ENCODE measurements around the gene FAM151B. TPM values are rescaled to one million over a fixed set of nuclear protein-coding genes. Genes with fewer than 3 reads are reported as not detected.

FAM151B gene
- total RNA-seq, 1 experiment from 2014 or later, result 0.94 TPM

- POLR2A ChIA-PET, result interaction anchor here (0.6 kb wide), 2 partner anchors 11 to 23 kb away, joined by 3 to 4 read pairs; partner anchors contain the start of gene ANKRD34B
- H3K9me3 Mint-ChIP-seq, result no peaks in the 10 kb centered on the region
- DNase-seq (ENCODE audit: low spot score), result no peak
- H3K27me3 Mint-ChIP-seq (ENCODE audit: low read depth), result peaks cover 73% of the 10 kb centered on the region
- CTCF ChIA-PET, result no interaction called here
- H3K4me1 Mint-ChIP-seq, result peaks cover 44% of the 10 kb centered on the region
- no peaks in the 10 kb centered on the region for H3K36me3 Mint-ChIP-seq
- no peak overlapping the region for H3K4me3 Mint-ChIP-seq
- ATAC-seq, result no peak
- H3K27ac Mint-ChIP-seq, result no peak overlapping the region
- TF ChIP-seq, protein P1, sequence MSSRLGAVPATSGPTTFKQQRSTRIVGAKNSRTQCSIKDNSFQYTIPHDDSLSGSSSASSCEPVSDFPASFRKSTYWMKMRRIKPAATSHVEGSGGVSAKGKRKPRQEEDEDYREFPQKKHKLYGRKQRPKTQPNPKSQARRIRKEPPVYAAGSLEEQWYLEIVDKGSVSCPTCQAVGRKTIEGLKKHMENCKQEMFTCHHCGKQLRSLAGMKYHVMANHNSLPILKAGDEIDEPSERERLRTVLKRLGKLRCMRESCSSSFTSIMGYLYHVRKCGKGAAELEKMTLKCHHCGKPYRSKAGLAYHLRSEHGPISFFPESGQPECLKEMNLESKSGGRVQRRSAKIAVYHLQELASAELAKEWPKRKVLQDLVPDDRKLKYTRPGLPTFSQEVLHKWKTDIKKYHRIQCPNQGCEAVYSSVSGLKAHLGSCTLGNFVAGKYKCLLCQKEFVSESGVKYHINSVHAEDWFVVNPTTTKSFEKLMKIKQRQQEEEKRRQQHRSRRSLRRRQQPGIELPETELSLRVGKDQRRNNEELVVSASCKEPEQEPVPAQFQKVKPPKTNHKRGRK (CRISPR knock-in tag; IDR thresholded peaks at IDR 0.05; ENCODE audit: borderline replicate concordance), result no peak
- TF ChIP-seq NR3C1 (CRISPR knock-in tag; conservative IDR thresholded peaks at IDR 0.05; ENCODE audit: low read depth) (no peak), ZNF219 (CRISPR knock-in tag; IDR thresholded peaks at IDR 0.05; ENCODE audit: borderline replicate concordance) (no peak), NFYB (CRISPR knock-in tag; conservative IDR thresholded peaks at IDR 0.05; ENCODE audit: low read depth) (no peak), NFATC4 (CRISPR knock-in tag; IDR thresholded peaks at IDR 0.05) (no peak), TP53 (CRISPR knock-in tag; IDR thresholded peaks at IDR 0.05) (no peak), FOXK1 (CRISPR knock-in tag; IDR thresholded peaks at IDR 0.05) (no peak), ESRRA (CRISPR knock-in tag; IDR thresholded peaks at IDR 0.05; ENCODE audit: borderline replicate concordance) (no peak), JAZF1 (CRISPR knock-in tag; IDR thresholded peaks at IDR 0.05) (no peak), HMGXB4 (CRISPR knock-in tag; IDR thresholded peaks at IDR 0.05) (no peak), ZNF121 (CRISPR knock-in tag; IDR thresholded peaks at IDR 0.05) (no peak), ZNF317 (CRISPR knock-in tag; IDR thresholded peaks at IDR 0.05; ENCODE audit: borderline replicate concordance, low read depth) (no peak)
- TF ChIP-seq, protein P2, sequence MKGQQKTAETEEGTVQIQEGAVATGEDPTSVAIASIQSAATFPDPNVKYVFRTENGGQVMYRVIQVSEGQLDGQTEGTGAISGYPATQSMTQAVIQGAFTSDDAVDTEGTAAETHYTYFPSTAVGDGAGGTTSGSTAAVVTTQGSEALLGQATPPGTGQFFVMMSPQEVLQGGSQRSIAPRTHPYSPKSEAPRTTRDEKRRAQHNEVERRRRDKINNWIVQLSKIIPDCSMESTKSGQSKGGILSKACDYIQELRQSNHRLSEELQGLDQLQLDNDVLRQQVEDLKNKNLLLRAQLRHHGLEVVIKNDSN (CRISPR knock-in tag; IDR thresholded peaks at IDR 0.05), result no peak
- TF ChIP-seq, protein P3, sequence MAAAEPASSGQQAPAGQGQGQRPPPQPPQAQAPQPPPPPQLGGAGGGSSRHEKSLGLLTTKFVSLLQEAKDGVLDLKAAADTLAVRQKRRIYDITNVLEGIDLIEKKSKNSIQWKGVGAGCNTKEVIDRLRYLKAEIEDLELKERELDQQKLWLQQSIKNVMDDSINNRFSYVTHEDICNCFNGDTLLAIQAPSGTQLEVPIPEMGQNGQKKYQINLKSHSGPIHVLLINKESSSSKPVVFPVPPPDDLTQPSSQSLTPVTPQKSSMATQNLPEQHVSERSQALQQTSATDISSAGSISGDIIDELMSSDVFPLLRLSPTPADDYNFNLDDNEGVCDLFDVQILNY (CRISPR knock-in tag; IDR thresholded peaks at IDR 0.05), result no peak
- TF ChIP-seq, protein P4, sequence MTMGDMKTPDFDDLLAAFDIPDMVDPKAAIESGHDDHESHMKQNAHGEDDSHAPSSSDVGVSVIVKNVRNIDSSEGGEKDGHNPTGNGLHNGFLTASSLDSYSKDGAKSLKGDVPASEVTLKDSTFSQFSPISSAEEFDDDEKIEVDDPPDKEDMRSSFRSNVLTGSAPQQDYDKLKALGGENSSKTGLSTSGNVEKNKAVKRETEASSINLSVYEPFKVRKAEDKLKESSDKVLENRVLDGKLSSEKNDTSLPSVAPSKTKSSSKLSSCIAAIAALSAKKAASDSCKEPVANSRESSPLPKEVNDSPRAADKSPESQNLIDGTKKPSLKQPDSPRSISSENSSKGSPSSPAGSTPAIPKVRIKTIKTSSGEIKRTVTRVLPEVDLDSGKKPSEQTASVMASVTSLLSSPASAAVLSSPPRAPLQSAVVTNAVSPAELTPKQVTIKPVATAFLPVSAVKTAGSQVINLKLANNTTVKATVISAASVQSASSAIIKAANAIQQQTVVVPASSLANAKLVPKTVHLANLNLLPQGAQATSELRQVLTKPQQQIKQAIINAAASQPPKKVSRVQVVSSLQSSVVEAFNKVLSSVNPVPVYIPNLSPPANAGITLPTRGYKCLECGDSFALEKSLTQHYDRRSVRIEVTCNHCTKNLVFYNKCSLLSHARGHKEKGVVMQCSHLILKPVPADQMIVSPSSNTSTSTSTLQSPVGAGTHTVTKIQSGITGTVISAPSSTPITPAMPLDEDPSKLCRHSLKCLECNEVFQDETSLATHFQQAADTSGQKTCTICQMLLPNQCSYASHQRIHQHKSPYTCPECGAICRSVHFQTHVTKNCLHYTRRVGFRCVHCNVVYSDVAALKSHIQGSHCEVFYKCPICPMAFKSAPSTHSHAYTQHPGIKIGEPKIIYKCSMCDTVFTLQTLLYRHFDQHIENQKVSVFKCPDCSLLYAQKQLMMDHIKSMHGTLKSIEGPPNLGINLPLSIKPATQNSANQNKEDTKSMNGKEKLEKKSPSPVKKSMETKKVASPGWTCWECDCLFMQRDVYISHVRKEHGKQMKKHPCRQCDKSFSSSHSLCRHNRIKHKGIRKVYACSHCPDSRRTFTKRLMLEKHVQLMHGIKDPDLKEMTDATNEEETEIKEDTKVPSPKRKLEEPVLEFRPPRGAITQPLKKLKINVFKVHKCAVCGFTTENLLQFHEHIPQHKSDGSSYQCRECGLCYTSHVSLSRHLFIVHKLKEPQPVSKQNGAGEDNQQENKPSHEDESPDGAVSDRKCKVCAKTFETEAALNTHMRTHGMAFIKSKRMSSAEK (CRISPR knock-in tag; IDR thresholded peaks at IDR 0.05; ENCODE audit: borderline replicate concordance), result no peak
Measured at GRCh38 chr5:80559244-80559643, 71.3 kb downstream of the FAM151B start.

DNA sequence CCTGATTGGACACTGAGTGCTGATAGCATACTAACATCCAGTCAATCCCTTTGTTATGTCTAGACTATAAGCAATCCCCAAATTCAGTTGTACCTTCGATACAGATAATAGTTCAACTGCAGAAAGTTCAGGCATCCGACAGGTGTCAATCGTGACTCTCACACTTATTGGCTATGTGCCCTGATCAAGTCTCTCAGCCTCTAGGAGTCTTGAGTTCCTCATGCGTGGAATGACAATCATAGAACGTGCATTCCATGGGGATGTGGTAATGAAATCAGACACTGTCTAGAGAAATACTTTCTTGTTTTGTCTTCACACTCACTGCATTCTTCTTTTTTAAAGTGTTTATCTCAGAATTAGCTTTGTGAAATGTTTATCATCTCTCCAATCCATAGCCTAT lies 77.4 kb downstream of the FAM151B start:
- Mint-ChIP-seq H3K9me3 (no peaks in the 10 kb centered on the region), H3K27ac (no peak overlapping the region), H3K4me1 (peaks cover 20% of the 10 kb centered on the region), H3K27me3 (ENCODE audit: low read depth) (peaks cover 96% of the 10 kb centered on the region), H3K36me3 (peaks cover 4% of the 10 kb centered on the region), H3K4me3 (no peak overlapping the region)
- POLR2A ChIA-PET, result no interaction called here
- ATAC-seq, result no peak
- TF ChIP-seq, protein P5, sequence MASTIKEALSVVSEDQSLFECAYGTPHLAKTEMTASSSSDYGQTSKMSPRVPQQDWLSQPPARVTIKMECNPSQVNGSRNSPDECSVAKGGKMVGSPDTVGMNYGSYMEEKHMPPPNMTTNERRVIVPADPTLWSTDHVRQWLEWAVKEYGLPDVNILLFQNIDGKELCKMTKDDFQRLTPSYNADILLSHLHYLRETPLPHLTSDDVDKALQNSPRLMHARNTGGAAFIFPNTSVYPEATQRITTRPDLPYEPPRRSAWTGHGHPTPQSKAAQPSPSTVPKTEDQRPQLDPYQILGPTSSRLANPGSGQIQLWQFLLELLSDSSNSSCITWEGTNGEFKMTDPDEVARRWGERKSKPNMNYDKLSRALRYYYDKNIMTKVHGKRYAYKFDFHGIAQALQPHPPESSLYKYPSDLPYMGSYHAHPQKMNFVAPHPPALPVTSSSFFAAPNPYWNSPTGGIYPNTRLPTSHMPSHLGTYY (CRISPR knock-in tag; IDR thresholded peaks at IDR 0.05), result no peak
- TF ChIP-seq, protein P3 (CRISPR knock-in tag; IDR thresholded peaks at IDR 0.05), result no peak
- TF ChIP-seq, protein P6, sequence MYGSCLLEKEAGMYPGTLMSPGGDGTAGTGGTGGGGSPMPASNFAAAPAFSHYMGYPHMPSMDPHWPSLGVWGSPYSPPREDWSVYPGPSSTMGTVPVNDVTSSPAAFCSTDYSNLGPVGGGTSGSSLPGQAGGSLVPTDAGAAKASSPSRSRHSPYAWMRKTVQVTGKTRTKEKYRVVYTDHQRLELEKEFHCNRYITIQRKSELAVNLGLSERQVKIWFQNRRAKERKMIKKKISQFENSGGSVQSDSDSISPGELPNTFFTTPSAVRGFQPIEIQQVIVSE (CRISPR knock-in tag; IDR thresholded peaks at IDR 0.05; ENCODE audit: borderline replicate concordance), result no peak
- TF ChIP-seq, protein P7, sequence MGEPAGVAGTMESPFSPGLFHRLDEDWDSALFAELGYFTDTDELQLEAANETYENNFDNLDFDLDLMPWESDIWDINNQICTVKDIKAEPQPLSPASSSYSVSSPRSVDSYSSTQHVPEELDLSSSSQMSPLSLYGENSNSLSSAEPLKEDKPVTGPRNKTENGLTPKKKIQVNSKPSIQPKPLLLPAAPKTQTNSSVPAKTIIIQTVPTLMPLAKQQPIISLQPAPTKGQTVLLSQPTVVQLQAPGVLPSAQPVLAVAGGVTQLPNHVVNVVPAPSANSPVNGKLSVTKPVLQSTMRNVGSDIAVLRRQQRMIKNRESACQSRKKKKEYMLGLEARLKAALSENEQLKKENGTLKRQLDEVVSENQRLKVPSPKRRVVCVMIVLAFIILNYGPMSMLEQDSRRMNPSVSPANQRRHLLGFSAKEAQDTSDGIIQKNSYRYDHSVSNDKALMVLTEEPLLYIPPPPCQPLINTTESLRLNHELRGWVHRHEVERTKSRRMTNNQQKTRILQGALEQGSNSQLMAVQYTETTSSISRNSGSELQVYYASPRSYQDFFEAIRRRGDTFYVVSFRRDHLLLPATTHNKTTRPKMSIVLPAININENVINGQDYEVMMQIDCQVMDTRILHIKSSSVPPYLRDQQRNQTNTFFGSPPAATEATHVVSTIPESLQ (CRISPR knock-in tag; IDR thresholded peaks at IDR 0.05), result no peak
- no peak for TF ChIP-seq HMGXB4 (CRISPR knock-in tag; IDR thresholded peaks at IDR 0.05)
- CTCF ChIA-PET, result no interaction called here
- DNase-seq (ENCODE audit: low spot score), result no peak
